ENCODE results near the gene ANKRD53.
A peak's percentile ranks its signal among the peaks of the same experiment; 100 is the strongest.

- peak in 1 of 2 donors; percentile 14 for TF ChIP-seq POLR2AphosphoS5 (IDR thresholded peaks at IDR 0.05)
- no peak for TF ChIP-seq EP300 (IDR thresholded peaks at IDR 0.05)
- TF ChIP-seq POLR2A (IDR thresholded peaks at IDR 0.05) = no peak
These were observed 22.6 kb downstream of the ANKRD53 start for GRCh38 chr2:71000780-71001591.

All from upper lobe of left lung (tissue), 4 donors.